ENCODE measurements around the gene PBX4. TPM values are rescaled to one million over a fixed set of nuclear protein-coding genes. Genes with fewer than 3 reads are reported as not detected.
A peak's percentile ranks its signal among the peaks of the same experiment; 100 is the strongest.
"Not testable (repeated sequence)": the region's sequence is repeated elsewhere in the genome, so short reads cannot be mapped to it uniquely, and the experiment has no call there.

Gene PBX4
- not detected for total RNA-seq
- long read RNA-seq = 0 reads

GRCh38 chr19:19618219-19619051 is at the start of gene PBX4:
TSS of gene PBX4 (minus strand) at chr19:19618687. CDS start at chr19:19618629, 58 bp downstream.
- ATAC-seq (peak; percentile 95), DNase-seq (ENCODE audit: missing footprints) (peak; percentile 97)
- intact Hi-C loops (cut with DNase I) = no loop called here

DNA sequence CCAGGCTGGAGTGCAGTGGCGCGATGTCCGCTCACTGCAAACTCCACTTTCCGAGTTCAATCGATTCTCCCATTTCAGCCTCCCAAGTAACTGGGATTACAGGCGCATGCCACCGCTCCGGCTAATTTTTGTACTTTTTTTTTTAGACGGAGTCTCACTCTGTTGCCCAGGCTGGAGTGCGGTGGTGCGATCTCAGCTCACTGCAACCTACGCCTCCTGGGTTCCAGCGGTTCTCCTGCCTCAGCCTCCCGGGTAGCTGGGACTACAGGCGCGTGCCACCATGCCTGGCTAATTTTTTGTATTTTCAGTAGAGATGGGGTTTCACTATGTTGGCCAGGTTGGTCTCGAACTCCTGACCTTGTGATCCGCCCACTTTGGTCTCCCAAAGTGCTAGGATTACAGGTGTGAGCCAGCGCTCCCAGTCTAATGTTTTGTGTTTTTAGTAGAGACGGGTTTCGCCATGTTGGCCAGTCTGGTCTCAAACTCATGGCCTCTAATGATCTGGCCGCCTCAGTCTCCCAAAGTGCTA is 47.0 kb upstream of the PBX4 start:
- DNase-seq (ENCODE audit: missing footprints); ATAC-seq: not testable (repeated sequence)
- intact Hi-C loops (cut with DNase I) = loop anchor here (5.0 kb wide), 1 partner anchor 202 kb away; the partner anchor contains the start of gene ZNF253

- DNase-seq (ENCODE audit: missing footprints) (peak; percentile 99), ATAC-seq (peak; percentile 98)
- intact Hi-C loops (cut with DNase I) = loop anchor here (1.0 to 5.0 kb wide), 2 partner anchors 113 to 159 kb away; partner anchors contain the start of gene ZNF506
These were observed 45.0 kb upstream of the PBX4 start, which contains the start of gene ATP13A1 for GRCh38 chr19:19663256-19664120. TSS of gene ATP13A1 (minus strand) at chr19:19663676. CDS start at chr19:19663666, 10 bp downstream.

GRCh38 chr19:19662871-19663255 is 44.4 kb upstream of the PBX4 start:
- ATAC-seq (no peak), DNase-seq (ENCODE audit: missing footprints) (no peak)
- intact Hi-C loops (cut with DNase I) = loop anchor here (1.0 to 5.0 kb wide), 2 partner anchors 113 to 159 kb away; partner anchors contain the start of gene ZNF506

GRCh38 chr19:19662344-19662743 is 43.9 kb upstream of the PBX4 start:
- DNase-seq (ENCODE audit: missing footprints) = peak; percentile 59
- no peak for ATAC-seq
- intact Hi-C loops (cut with DNase I) = loop anchor here (5.0 kb wide), 1 partner anchor 160 kb away; the partner anchor contains the start of gene ZNF506

DNA sequence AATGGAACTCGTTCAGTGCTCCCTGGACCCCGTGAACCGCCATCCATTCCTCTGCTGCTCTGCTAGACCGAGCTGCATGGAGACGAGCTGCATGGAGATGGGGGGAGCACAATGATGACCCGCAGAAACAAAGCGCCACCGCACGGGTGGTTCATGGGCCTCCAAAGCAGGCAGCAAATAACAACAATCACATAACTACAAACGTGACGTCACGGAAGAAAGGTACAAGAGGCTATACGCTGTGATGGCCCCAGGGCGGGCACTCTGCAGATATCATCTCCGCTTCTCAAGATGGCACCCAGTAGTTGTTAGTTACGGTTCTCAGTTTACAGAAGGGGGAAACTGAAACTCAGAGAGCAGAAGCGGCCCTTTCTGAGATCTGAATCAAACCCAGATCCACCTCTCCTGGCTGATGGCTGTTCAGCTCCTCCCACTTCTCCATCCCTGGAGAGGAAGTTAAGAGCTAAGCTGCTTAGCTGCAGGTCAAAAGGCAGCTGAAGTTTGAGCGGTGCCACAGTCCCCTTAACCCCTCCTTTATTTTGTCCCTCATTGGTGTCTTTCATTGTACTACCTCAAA is 43.3 kb upstream of the PBX4 start:
- ATAC-seq (no peak), DNase-seq (ENCODE audit: missing footprints) (peak; percentile 51)

GRCh38 chr19:19661141-19661674 is 42.7 kb upstream of the PBX4 start:
- DNase-seq (ENCODE audit: missing footprints) (peak; percentile 54), ATAC-seq (no peak)
- intact Hi-C loops (cut with DNase I) = loop anchor here (5.0 kb wide), 1 partner anchor 161 kb away; the partner anchor contains the start of gene ZNF506

More for the DNA sequence above, 43.3 kb upstream of the PBX4 start:
- intact Hi-C loops (cut with DNase I) = loop anchor here (5.0 kb wide), 1 partner anchor 161 kb away; the partner anchor contains the start of gene ZNF506

- intact Hi-C loops (cut with DNase I) = loop anchor here (5.0 kb wide), 1 partner anchor 163 kb away; the partner anchor contains the start of gene ZNF506
- DNase-seq (ENCODE audit: missing footprints) = no peak
These were observed 41.3 kb upstream of the PBX4 start for GRCh38 chr19:19659646-19660245.

GRCh38 chr19:19657397-19657783 is 38.9 kb upstream of the PBX4 start:
- ATAC-seq (no peak), DNase-seq (ENCODE audit: missing footprints) (no peak)
- intact Hi-C loops (cut with DNase I) = no loop called here

More at GRCh38 chr19:19659646-19660245, 41.3 kb upstream of the PBX4 start:
- no peak for ATAC-seq

DNA sequence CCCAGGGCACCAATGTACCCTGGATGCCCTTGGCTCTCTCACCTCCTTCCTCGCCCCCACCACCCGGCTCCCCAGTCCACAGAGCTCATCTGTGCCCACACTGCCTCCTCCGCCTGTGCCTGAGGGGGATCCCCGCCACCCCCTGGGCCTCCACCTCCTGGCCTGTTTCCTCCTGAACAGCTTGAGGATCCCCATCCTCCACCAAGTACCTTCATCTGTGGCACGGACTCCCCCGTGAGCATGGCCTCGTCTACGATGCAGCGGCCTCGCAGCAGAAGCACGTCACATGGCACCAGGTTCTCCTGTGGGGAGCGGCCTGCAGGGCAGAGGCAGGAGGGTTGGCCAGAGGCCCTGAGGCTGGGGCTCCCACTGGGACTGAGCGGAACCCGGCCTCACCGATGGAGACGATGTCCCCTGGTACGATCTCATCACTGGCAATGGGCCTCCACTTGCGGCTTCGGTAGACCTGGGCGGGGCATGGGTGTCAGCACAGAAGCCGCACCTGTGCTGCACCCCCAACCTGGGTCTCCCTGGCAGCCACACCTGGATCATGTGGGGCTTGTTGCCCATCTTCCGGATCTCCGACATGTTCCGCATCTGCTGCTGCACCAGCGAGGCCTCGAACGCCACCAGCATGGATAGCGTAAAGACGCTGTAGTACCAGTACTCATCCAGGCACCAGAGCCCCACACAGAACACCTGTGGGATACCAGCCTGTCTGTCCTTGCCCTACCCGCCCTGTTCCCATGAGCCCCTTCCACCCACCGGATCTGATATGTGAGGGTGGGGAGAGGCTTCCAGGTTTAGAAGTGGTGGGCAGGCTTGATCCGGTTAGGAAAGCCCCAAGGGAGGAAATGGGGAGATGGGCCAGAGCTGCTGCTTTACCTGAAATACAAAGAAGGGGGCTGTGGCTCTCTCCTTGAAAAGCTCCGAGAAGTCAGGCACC is 38.2 kb upstream of the PBX4 start:
- ATAC-seq = no peak
- DNase-seq (ENCODE audit: missing footprints) = no peak
- intact Hi-C loops (cut with DNase I) = no loop called here

DNA sequence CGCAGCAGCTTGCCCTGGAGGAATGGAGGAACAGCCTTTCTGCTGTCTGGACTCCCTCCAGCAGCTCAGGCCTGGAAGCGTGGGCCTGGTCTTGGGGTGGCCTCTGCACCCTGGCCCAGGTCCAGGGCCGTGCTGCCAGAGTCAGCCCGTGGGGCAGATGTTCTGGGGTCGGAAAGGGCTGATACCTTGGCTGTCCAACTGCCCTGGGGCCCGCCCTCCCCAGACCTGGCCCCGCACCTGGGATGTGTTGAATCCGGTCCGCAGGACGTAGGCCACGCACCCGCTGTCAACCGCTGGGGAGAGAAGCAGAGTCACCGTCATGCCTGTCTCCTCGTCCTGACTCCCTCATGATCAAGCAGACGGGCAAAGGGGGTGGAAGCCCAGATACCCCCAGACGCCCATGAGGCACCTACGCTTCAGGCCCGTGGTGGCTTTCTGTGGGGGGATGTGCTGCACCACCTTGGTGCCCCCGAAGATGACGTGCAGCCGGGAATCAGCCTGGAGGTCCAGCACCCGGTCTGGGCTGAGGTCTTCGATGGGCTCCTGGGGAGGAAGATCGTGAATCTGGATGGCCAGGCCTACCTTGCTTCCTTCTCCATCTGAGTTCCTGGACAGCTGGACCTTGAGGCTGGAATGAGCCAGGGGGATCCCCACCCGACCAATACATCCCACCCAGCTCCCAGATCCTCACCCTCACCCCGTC is 37.3 kb upstream of the PBX4 start:
- intact Hi-C loops (cut with DNase I) = no loop called here
- ATAC-seq (no peak), DNase-seq (ENCODE audit: missing footprints) (peak; percentile 56)

DNA sequence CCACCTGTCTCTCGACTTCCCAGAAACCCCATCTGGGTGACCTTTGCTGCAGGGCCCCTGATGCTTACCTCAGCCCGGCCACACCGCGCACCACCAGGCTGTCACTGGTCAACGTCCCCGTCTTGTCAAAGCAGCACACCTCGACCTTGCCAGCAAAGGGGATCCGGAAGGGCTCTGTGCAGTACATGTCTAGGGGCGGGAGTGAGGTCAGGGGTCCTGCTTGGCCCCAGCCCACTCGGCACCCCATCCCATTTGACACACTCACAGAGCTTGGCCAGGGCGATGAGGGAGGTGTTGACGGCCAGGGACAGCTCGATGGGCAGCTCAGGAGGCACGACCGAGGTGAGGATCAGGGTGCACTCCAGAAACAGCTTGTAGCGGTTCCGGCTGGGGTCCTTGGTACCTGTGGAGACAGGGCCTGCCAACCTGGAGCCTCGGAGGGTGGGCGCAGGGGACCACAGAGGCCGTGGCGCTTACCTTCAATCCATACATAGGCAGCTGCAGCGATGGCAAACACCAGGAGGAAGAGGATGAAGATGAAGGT is 36.6 kb upstream of the PBX4 start:
- intact Hi-C loops (cut with DNase I) = no loop called here
- ATAC-seq (no peak), DNase-seq (ENCODE audit: missing footprints) (peak; percentile 25)

DNA sequence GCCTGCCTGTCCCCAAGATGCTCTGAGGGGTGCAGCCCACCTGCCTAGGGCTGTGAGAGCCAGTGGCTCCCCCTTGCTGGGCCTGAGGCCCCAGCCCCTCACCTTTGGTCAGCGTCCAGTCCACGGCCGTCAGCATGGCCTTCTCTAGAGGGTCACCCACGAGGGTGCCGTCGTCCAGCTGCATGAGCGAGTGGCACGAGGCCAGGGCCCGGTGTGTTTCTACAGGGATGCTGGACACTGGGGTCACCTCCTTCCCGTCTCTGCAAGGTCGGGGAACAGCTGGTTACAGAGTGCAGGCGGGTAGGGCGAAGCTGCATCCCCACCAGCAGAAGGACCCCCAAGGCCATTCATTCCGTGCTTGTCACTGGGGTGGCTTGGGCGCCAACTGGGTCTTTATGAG is 36.0 kb upstream of the PBX4 start:
- no peak for ATAC-seq
- intact Hi-C loops (cut with DNase I) = no loop called here
- DNase-seq (ENCODE audit: missing footprints) = peak; percentile 45

GRCh38 chr19:19653597-19654147 is 35.2 kb upstream of the PBX4 start:
- intact Hi-C loops (cut with DNase I) = no loop called here
- ATAC-seq (no peak), DNase-seq (ENCODE audit: missing footprints) (peak; percentile 35)

GRCh38 chr19:19652482-19653295 is 34.2 kb upstream of the PBX4 start:
- intact Hi-C loops (cut with DNase I) = no loop called here
- no peak for DNase-seq (ENCODE audit: missing footprints)
- ATAC-seq = no peak
